Transverse colon (tissue), 4 donors: Measurements from ENCODE around the gene FURIN. TPM values are rescaled to one million over a fixed set of nuclear protein-coding genes. Genes with fewer than 3 reads are reported as not detected.
A peak's percentile ranks its signal among the peaks of the same experiment; 100 is the strongest.
"Not testable (repeated sequence)": the region's sequence is repeated elsewhere in the genome, so short reads cannot be mapped to it uniquely, and the experiment has no call there.

ENCODE experiments used
- DNase-seq: peaks from one replicate; pipeline ENCODE4 v3.0.0-alpha.2; 2019
- H3K27ac ChIP-seq, 4 donors: fragments of 200-600 bp; sonication (generic); 2 replicates each; pipeline ENCODE4 v1.5.1; 2016 to 2018; ENCODE audit warnings: inconsistent platforms in 4 of 4
- H3K27me3 ChIP-seq: fragments of 200-600 bp; sonication (generic); 2 replicates; pipeline ENCODE4 v1.5.1; 2017; ENCODE audit warnings: inconsistent platforms
- H3K36me3 ChIP-seq, 4 donors: fragments of 200-600 bp; sonication (generic); 2 replicates each; pipeline ENCODE4 v1.5.1; 2017 to 2019; ENCODE audit warnings: inconsistent platforms in 4 of 4
- H3K4me1 ChIP-seq, 4 donors: fragments of 200-600 bp; sonication (generic); 2 replicates each; pipeline ENCODE4 v1.5.1; 2017 to 2020; ENCODE audit warnings: inconsistent platforms in 4 of 4
- H3K4me3 ChIP-seq, 4 donors: fragments of 200-600 bp; sonication (generic); 1 replicate in 1 of 4; 2 replicates in 3 of 4; pipeline versions ENCODE4 v1.5.1 to v1.6.1; 2017 to 2019; ENCODE audit warnings: inconsistent platforms in 4 of 4
- H3K9me3 ChIP-seq, 2 donors: fragments of 200-600 bp; sonication (generic); 2 replicates each; pipeline ENCODE4 v1.5.1; 2017 to 2019; ENCODE audit warnings: inconsistent platforms in 2 of 2
- CTCF ChIP-seq, 5 experiments: fragments of 200-600 bp in 3 of 5; fragments of 450-650 bp in 2 of 5; sonication (generic) in 3 of 5; IDR thresholded peaks; 1 replicate in 2 of 5; 2 replicates in 3 of 5; pipeline ENCODE4 v1.5.1; 2016 to 2017; ENCODE audit warnings: antibody characterized with exemption in 5 of 5, inconsistent platforms in 3 of 5, mild to moderate bottlenecking in 2 of 5, moderate library complexity in 1 of 5
- EP300 ChIP-seq: sonication (generic); formaldehyde crosslinking; IDR thresholded peaks from one replicate; pipeline ENCODE4 v1.6.1; 2017; ENCODE audit warnings: antibody characterized with exemption, low read depth
- POLR2A ChIP-seq: fragments of 450-650 bp; IDR thresholded peaks from one replicate; pipeline ENCODE4 v1.6.1; 2016; ENCODE audit warnings: antibody characterized with exemption, mild to moderate bottlenecking, moderate library complexity
- POLR2AphosphoS5 ChIP-seq, 3 donors: sonication (generic); formaldehyde crosslinking; IDR thresholded peaks; one replicate each; pipeline ENCODE4 v1.6.1; 2016; ENCODE audit warnings: antibody characterized with exemption in 3 of 3
- WGBS, 2 donors: methylation state at CpG; one replicate each; pipeline ENCODE4 v1.1.5; 2018; ENCODE audit warnings: low coverage in 1 of 2; 5-methylcytosine and 5-hydroxymethylcytosine counted together
- in situ Hi-C, 4 donors: fragments of 200-750 bp; cut with MboI; loops; one replicate each; pipeline versions ENCODE4 v1.15.0 to v1.15.1; 2017; ENCODE audit warnings: low sequenced_read_pairs in 3 of 4, low pct_ligation_motif_present in 1 of 4, low pct_unique_long_range_greater_than_20kb in 1 of 4
- intact Hi-C: fragments of 100-400 bp; cut with DNase I; formaldehyde crosslinking; loops from one replicate; pipeline ENCODE4 v1.15.1; 2023; ENCODE audit warnings: low total_unique reads
- total RNA-seq, 4 donors: library from RNA; depleted of rRNA; stranded (reverse); fragments of >200 nt; gene quantifications; one replicate each; pipeline ENCODE4 v1.1.0, GENCODE V29; 2016

The FURIN gene
- total RNA-seq, 4 donors from 2014 or later, result 64.6 to 109 (median 80.6) TPM

GRCh38 chr15:90822204-90822955, 46.0 kb upstream of the FURIN start:
- WGBS, 2 donors, result 30 to 85% methylated on average over 2 to 8 of the region's 8 CpGs
- Histone ChIP-seq H3K27me3 (no peaks in the 10 kb centered on the region), H3K9me3 (no peaks in the 10 kb centered on the region), H3K27ac (no peak overlapping the region), H3K4me1 (peaks cover 0 to 25% (median 0%) of the 10 kb centered on the region in 4 donors), H3K4me3 (no peak overlapping the region), H3K36me3 (no peaks in the 10 kb centered on the region)
- DNase-seq, result no peak
- in situ Hi-C loops, result no loop called here
- no peak for TF ChIP-seq EP300
- no peak for TF ChIP-seq POLR2A
- no peak for TF ChIP-seq POLR2AphosphoS5 (IDR thresholded peaks at IDR 0.05)
- TF ChIP-seq CTCF (IDR thresholded peaks at IDR 0.05), result no peak
- intact Hi-C loops, result no loop called here

- peak; percentile 69 for DNase-seq
- in situ Hi-C loops (no loop called here), intact Hi-C loops (no loop called here)
- peak in 2 of 3 donors; percentile 14 to 50 for TF ChIP-seq POLR2AphosphoS5 (IDR thresholded peaks at IDR 0.05)
- TF ChIP-seq CTCF (IDR thresholded peaks at IDR 0.05), result no peak
- no peak for TF ChIP-seq POLR2A
- peaks cover 0 to 19% (median 0%) of the 10 kb centered on the region in 4 donors for H3K4me1 ChIP-seq
- H3K36me3 ChIP-seq, result no peaks in the 10 kb centered on the region
- no peaks in the 10 kb centered on the region for H3K9me3 ChIP-seq
- H3K4me3 ChIP-seq, result no peak overlapping the region
- no peaks in the 10 kb centered on the region for H3K27me3 ChIP-seq
- WGBS, 2 donors, result 62% methylated on average over 7 of the region's 7 CpGs; no CpG with 5 or more reads in 1 of the 2 donors
- peak overlapping the region; percentile 60 to 70 (median 68) for H3K27ac ChIP-seq
Measured at GRCh38 chr15:90823455-90823974, 44.9 kb upstream of the FURIN start.

DNA sequence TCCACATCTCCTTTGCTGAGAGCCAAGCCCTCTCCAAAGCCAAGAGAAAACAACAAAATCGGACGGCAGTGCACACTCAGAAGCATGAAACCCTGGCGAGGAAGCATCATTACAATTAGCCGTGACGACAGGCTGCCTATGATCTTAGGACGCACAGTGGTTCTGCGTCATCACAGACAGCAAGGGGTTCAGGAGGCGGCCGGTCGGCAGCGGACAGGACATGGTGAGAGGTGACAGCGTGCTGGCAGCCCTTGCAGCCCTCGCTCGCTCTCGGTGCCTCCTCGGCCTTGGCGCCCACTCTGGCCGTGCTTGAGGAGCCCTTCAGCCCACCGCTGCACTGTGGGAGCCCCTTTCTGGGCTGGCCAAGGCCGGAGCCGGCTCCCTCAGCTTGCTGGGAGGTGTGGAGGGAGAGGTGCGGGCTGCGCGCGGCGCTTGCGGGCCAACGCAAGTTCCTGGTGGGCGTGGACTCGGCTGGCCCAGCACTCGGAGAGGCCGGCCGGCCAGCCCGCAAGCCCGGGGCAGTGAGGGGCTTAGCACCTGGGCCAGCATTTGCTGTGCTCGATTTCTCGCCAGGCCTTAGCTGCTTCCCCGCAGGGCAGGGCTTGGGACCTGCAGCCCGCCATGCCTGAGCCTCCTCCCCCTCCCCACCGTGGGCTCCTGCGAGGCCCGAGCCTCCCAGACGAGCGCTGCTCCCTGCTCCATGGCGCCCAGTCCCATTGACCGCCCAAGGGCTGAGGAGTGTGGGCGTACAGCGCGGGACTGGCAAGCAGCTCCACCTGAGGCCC, 43.1 kb upstream of the FURIN start:
- H3K36me3 ChIP-seq, H3K9me3 ChIP-seq, in situ Hi-C loops, H3K27me3 ChIP-seq, H3K27ac ChIP-seq, DNase-seq, intact Hi-C loops, H3K4me3 ChIP-seq: not testable (repeated sequence)
- H3K4me1 ChIP-seq, result peaks cover 0 to 16% (median 0%) of the 10 kb centered on the region in 4 donors
- WGBS, 2 donors, result 94% methylated on average over 49 of the region's 49 CpGs; no CpG with 5 or more reads in 1 of the 2 donors

- in situ Hi-C loops, H3K27ac ChIP-seq, H3K4me3 ChIP-seq, intact Hi-C loops, H3K36me3 ChIP-seq, H3K27me3 ChIP-seq, H3K9me3 ChIP-seq, DNase-seq: not testable (repeated sequence)
- H3K4me1 ChIP-seq, result peaks cover 0 to 19% (median 0%) of the 10 kb centered on the region in 4 donors
- 93 to 94% methylated on average over 5 to 26 of the region's 26 CpGs for WGBS, 2 donors
Measured at GRCh38 chr15:90826206-90826885, 42.0 kb upstream of the FURIN start.
